T47D (cell line): ENCODE results near the gene CMTM7.
A peak's percentile ranks its signal among the peaks of the same experiment; 100 is the strongest.

Experiments
- DNase-seq, 2 experiments: peaks; one replicate each; pipeline versions ENCODE4 v3.0.0 to v3.0.0-alpha.2; 2011 to 2012; ENCODE audit warnings: low read depth in 1 of 2, low spot score in 1 of 2
- JUND ChIP-seq: IDR thresholded peaks from 2 replicates; pipeline ENCODE4 v1.6.1; 2012; ENCODE audit warnings: low read depth
- in situ Hi-C: cut with HindIII; loops from 2 replicates; pipeline ENCODE4 v1.10.0; 2016; ENCODE audit warnings: low sequenced_read_pairs, low pct_unique_long_range_greater_than_20kb

CMTM7 gene

GRCh38 chr3:32488474-32489008 is 96.9 kb downstream of the CMTM7 start:
- TF ChIP-seq JUND, result no peak
- in situ Hi-C loops, result no loop called here
- no peak for DNase-seq

- in situ Hi-C loops, result no loop called here
- TF ChIP-seq JUND, result no peak
- DNase-seq, result no peak
Measured at GRCh38 chr3:32492684-32493436, 101.2 kb downstream of the CMTM7 start.

- DNase-seq, result no peak
- in situ Hi-C loops, result no loop called here
- no peak for TF ChIP-seq JUND
Measured at GRCh38 chr3:32493437-32494414, 102.1 kb downstream of the CMTM7 start.

- TF ChIP-seq JUND, result no peak
- DNase-seq, result no peak
- in situ Hi-C loops, result no loop called here
Measured at GRCh38 chr3:32495085-32495484, 103.4 kb downstream of the CMTM7 start.

GRCh38 chr3:32495609-32496008 is 104.0 kb downstream of the CMTM7 start:
- peak in 1 of 2 experiments; percentile 8 for DNase-seq
- TF ChIP-seq JUND, result no peak
- in situ Hi-C loops, result no loop called here

GRCh38 chr3:32498252-32498651 is 106.6 kb downstream of the CMTM7 start:
- in situ Hi-C loops, result no loop called here
- DNase-seq, result no peak
- TF ChIP-seq JUND, result no peak

GRCh38 chr3:32498992-32499391 is 107.3 kb downstream of the CMTM7 start:
- no peak for DNase-seq
- TF ChIP-seq JUND, result no peak
- in situ Hi-C loops, result no loop called here

- DNase-seq, result no peak
- in situ Hi-C loops, result no loop called here
- no peak for TF ChIP-seq JUND
Measured at GRCh38 chr3:32499585-32499984, 107.9 kb downstream of the CMTM7 start.

- TF ChIP-seq JUND, result no peak
- DNase-seq, result no peak
- in situ Hi-C loops, result no loop called here
Measured at GRCh38 chr3:32500231-32500630, 108.6 kb downstream of the CMTM7 start.

- DNase-seq, result no peak
- in situ Hi-C loops, result no loop called here
- TF ChIP-seq JUND, result no peak
Measured at GRCh38 chr3:32500880-32501782, 109.5 kb downstream of the CMTM7 start.

GRCh38 chr3:32501783-32502117 is 110.1 kb downstream of the CMTM7 start:
- DNase-seq, result no peak
- in situ Hi-C loops, result no loop called here
- TF ChIP-seq JUND, result no peak
